Body of pancreas (tissue), 4 donors: ENCODE results near the gene KIAA1671.

Source experiments
- CTCF ChIP-seq, 7 experiments: fragments of 450-650 bp in 4 of 7; fragments of 200-600 bp in 3 of 7; sonication (generic) in 3 of 7; IDR thresholded peaks; one replicate each; pipeline ENCODE4 v1.5.1; 2016 to 2019; ENCODE audit warnings: antibody characterized with exemption in 7 of 7
- POLR2A ChIP-seq, 3 donors: fragments of 450-650 bp; IDR thresholded peaks; one replicate each; pipeline ENCODE4 v1.6.1; 2016; ENCODE audit warnings: antibody characterized with exemption in 3 of 3, mild to moderate bottlenecking in 2 of 3

- TF ChIP-seq CTCF (IDR thresholded peaks at IDR 0.05) (no peak), POLR2A (IDR thresholded peaks at IDR 0.05) (no peak)
Observed at GRCh38 chr22:25101986-25102385, 149.5 kb downstream of the KIAA1671 start.
